ENCODE results near the gene POLR2C.
A peak's percentile ranks its signal among the peaks of the same experiment; 100 is the strongest.

POLR2C gene

DNA sequence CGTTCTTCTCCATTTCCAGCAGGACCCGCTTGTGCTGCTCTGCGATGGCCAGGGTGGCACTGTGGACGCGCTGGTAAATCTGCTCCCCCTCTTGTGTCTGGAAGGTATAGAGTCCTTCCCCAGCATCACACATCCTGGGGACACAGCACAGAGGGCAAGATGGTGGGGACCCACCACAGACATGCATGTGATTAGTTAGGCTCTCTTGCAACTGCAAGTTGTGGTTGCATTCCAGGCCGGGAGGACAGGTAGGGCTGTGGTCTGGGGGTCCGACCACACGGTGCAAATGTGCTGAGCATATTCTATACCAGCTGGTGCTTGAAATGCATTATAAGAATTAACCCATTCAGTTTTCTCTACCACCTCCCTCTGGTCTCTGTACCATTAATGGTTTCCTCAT, 11.4 kb downstream of the POLR2C start:
- no peak overlapping the region for H3K9ac ChIP-seq (ENCODE audit: low read length)
- peaks cover 46% of the 10 kb centered on the region for H3K36me3 ChIP-seq (ENCODE audit: control insufficient read depth, insufficient read depth, low read length)
- H3K27me3 ChIP-seq (ENCODE audit: control insufficient read depth, insufficient read depth, low read length): peaks cover 6% of the 10 kb centered on the region
- no peak overlapping the region for H3K27ac ChIP-seq (ENCODE audit: low read depth, low read length)
- H3K4me1 ChIP-seq (ENCODE audit: control insufficient read depth, insufficient read depth, low read length): peaks cover 65% of the 10 kb centered on the region
- H3K4me3 ChIP-seq (ENCODE audit: low read depth, low read length): no peak overlapping the region
- no peaks in the 10 kb centered on the region for H3K9me3 ChIP-seq (ENCODE audit: control insufficient read depth, insufficient read depth, low read depth, low read length)

DNA sequence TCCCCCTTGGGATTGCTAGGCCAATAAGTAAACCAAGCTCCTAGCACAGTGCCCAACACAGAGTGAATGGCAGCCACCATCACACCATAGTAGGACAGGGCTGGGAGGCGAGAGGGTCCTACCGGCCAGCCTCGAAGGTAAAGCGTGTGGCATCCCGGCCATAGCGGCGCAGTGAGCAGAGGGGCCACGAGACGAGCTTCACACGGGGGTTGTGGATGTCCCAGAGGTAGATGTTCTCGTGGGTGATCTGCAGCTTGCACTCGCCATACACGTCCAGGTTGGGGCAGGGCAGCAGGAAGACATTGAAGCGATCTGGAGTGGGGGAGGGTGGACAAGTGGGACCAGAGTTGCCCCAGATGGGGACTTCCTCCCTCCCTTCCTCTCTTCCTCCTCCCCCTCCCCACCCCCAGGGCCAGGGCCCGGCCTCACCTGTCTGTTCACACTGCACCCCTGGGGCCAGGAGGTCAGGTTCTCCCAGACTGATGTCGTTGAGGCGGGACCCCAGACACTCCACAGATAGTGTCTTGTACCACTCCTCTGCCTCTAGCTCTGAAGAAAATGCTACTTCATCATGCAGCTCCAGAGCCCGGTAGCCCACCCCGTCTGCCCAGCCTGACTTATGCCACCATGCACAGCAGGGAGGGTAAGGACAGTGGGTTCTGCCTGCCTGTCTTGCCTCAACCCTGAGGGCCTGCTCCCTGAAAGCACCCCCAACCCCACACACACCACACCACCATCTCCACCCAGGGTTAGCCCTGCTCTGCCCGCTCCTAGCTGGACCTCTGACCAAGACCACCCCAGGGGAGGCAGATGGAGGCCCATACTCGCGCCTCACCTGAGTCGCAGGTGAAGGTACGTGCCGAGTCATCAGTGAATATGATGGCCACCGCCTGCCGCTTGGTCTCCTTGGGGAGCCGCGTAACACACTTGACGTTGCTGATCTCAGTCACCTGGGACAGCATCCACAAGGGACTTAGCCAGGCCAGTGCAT, 12.5 kb downstream of the POLR2C start:
- Histone ChIP-seq H3K9ac (ENCODE audit: low read length) (no peak overlapping the region), H3K27ac (ENCODE audit: low read depth, low read length) (no peak overlapping the region), H3K4me1 (ENCODE audit: control insufficient read depth, insufficient read depth, low read length) (peaks cover 73% of the 10 kb centered on the region)

DNA sequence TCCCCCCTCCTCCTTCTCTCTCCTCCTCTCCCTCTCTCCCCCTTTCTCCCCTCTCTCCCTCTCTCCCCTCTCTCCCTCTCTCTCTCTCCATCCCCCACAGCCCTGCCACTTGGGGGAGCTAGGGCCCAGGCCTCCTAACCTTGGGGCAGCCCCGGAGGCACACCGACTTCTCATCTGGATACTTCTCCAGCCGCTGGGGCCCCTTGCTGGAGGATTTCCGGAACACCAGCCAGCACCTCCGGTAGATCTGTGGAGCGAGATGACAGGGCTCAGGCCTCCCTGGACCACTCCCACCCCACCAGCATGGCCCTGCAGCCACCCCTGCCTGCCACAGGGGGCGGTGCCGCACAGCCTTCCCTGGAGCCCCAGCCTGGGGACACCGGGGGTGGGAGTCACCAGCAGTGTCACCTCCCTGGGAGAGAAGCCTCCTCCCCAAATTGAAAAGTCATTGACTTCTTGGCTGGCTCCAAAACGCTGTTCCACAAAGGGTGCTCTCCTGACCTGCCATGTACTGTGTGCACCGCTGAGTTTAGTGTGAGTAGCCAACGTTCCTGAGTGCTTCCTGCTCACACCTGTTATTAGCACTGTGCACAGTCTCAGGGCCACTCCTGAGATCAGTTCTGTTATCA, 13.3 kb downstream of the POLR2C start:
- H3K27ac ChIP-seq (ENCODE audit: low read depth, low read length): no peak overlapping the region
- no peaks in the 10 kb centered on the region for H3K9me3 ChIP-seq (ENCODE audit: control insufficient read depth, insufficient read depth, low read depth, low read length)
- peaks cover 27% of the 10 kb centered on the region for H3K36me3 ChIP-seq (ENCODE audit: control insufficient read depth, insufficient read depth, low read length)
- peaks cover 10% of the 10 kb centered on the region for H3K27me3 ChIP-seq (ENCODE audit: control insufficient read depth, insufficient read depth, low read length)
- H3K9ac ChIP-seq (ENCODE audit: low read length): no peak overlapping the region
- H3K4me3 ChIP-seq (ENCODE audit: low read depth, low read length): peak overlapping the region; percentile 45
- H3K4me1 ChIP-seq (ENCODE audit: control insufficient read depth, insufficient read depth, low read length): peaks cover 75% of the 10 kb centered on the region

More for the DNA sequence above, 12.5 kb downstream of the POLR2C start:
- Histone ChIP-seq H3K9me3 (ENCODE audit: control insufficient read depth, insufficient read depth, low read depth, low read length) (no peaks in the 10 kb centered on the region), H3K36me3 (ENCODE audit: control insufficient read depth, insufficient read depth, low read length) (peaks cover 35% of the 10 kb centered on the region), H3K4me3 (ENCODE audit: low read depth, low read length) (peak overlapping the region; percentile 39; the same call in 1 of the 2 replicates), H3K27me3 (ENCODE audit: control insufficient read depth, insufficient read depth, low read length) (peaks cover 10% of the 10 kb centered on the region)

DNA sequence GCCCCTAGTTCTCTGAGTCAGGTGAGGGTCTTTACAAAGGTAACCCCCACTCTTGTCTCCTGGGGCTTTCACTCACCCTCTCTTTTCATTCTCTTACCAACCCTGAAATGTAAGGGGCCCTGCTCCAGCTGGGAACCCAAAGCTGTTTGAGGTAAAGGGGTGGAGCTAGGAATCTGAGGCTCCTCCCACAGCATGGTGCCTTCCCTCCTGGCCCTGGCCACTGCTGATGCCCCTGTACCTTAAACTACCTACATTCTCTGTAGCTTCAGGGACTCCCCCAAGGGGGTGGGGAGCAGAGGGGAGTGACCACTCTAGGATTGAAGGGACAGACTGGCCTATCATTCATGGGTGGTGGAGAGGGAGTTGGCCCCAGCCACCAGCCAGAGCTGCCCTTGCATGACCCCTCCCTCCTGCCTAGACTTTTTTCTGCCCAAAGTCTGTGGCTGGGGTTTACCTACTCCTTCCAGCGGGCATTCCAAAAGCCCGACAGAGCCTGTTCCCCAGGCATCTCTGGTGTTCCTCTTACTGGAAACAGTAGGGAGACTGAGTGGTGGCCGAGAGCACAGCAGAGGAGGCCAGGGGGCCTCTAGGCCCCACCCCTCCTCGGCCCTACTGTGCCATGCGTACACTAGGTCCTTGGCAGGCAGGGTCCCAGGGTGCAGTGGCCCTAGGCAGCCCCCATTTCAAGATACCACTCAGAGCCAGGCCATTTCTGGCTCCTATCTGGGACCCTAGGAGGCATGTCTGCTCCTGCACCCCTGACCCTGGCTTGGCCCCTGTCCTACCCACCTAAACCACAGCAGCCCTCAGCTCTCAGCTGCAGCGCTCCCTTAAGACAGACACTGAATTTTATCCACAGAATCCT, 14.3 kb downstream of the POLR2C start:
- Histone ChIP-seq H3K36me3 (ENCODE audit: control insufficient read depth, insufficient read depth, low read length) (peaks cover 21% of the 10 kb centered on the region), H3K4me3 (ENCODE audit: low read depth, low read length) (peak overlapping the region; percentile 45; the same call in 1 of the 2 replicates), H3K27ac (ENCODE audit: low read depth, low read length) (no peak overlapping the region), H3K27me3 (ENCODE audit: control insufficient read depth, insufficient read depth, low read length) (peaks cover 10% of the 10 kb centered on the region), H3K4me1 (ENCODE audit: control insufficient read depth, insufficient read depth, low read length) (peaks cover 67% of the 10 kb centered on the region), H3K9ac (ENCODE audit: low read length) (peak overlapping the region; percentile 21), H3K9me3 (ENCODE audit: control insufficient read depth, insufficient read depth, low read depth, low read length) (no peaks in the 10 kb centered on the region)

DNA sequence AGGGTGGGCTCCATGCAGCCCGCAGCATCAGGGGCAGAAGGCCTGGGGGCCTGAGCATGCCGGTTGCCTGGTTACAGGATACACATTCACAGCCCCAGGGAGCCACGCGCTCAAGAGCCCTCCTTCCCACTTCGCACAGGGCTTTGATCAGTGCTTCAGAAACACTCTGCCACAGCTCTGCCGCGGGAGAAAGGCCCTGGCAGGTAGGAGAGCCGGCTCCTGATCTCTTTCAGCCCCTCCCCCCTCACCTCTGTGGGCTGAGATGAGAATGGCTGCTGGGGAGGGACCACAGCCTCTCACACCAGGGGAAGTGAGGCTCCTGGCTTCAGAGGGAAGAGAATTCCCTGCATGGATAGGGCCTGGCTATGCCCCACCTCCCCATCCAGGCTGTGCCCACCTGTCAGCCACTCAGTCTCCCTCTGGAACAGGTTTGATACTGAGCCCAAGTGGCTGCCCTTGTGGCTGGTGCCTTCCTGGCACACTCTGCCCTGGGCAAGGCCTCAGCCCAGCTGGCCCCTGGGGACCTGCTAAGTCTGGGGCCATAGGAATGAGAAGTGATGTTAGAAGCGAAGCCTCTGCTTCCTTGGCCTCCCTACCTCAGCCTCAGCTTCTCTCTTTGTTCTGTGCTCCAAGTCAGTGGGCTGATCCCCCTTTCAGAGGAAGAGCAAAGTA, 15.2 kb downstream of the POLR2C start:
- Histone ChIP-seq H3K4me1 (ENCODE audit: control insufficient read depth, insufficient read depth, low read length) (peaks cover 58% of the 10 kb centered on the region), H3K27ac (ENCODE audit: low read depth, low read length) (no peak overlapping the region), H3K36me3 (ENCODE audit: control insufficient read depth, insufficient read depth, low read length) (peaks cover 21% of the 10 kb centered on the region), H3K27me3 (ENCODE audit: control insufficient read depth, insufficient read depth, low read length) (peaks cover 10% of the 10 kb centered on the region), H3K4me3 (ENCODE audit: low read depth, low read length) (peak overlapping the region; percentile 18; the same call in 1 of the 2 replicates), H3K9ac (ENCODE audit: low read length) (peak overlapping the region; percentile 30), H3K9me3 (ENCODE audit: control insufficient read depth, insufficient read depth, low read depth, low read length) (no peaks in the 10 kb centered on the region)

DNA sequence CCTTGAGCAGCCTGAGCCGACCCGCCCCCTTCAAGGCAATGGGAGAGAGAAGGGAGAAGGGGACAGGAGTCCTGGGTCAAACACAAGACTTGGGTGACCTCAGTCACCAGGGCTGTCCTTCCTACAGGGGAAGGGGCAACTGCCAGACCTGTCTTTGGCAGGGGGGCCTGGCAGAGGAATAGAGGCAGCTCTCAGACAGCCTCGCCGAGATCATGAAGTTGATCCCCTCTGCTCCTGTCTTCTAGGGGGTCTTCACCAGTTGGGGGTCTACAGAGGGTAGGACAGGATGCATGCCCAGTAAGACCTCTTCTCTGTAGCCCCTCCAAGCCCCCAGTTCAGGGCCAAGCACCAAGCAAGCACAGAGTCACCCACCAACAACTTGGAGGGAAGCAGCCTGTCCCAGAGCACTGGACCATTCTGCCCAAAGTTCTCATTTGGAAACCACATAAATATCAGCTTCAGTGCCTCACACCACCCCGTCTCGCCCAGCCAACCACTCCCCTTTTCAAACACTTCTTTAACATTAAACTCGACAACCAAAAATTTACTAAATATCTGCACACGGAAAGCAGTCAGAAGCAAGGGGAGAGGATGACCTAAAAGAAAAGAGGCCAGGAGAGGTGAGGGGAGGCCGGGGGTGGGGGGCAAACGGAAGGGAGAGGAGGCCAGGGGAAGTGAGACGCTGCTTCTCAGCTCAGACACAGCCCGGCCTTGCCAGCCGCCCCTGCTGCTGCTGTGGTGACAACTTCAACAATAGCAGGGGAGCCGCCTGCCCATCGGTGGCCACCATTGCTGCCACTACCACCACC, 16.1 kb downstream of the POLR2C start:
- H3K9ac ChIP-seq (ENCODE audit: low read length): peak overlapping the region; percentile 41
- peaks cover 51% of the 10 kb centered on the region for H3K4me1 ChIP-seq (ENCODE audit: control insufficient read depth, insufficient read depth, low read length)
- H3K27ac ChIP-seq (ENCODE audit: low read depth, low read length): no peak overlapping the region
- H3K9me3 ChIP-seq (ENCODE audit: control insufficient read depth, insufficient read depth, low read depth, low read length): no peaks in the 10 kb centered on the region
- peaks cover 10% of the 10 kb centered on the region for H3K27me3 ChIP-seq (ENCODE audit: control insufficient read depth, insufficient read depth, low read length)
- peak overlapping the region; percentile 60 for H3K4me3 ChIP-seq (ENCODE audit: low read depth, low read length)
- H3K36me3 ChIP-seq (ENCODE audit: control insufficient read depth, insufficient read depth, low read length): peaks cover 12% of the 10 kb centered on the region

DNA sequence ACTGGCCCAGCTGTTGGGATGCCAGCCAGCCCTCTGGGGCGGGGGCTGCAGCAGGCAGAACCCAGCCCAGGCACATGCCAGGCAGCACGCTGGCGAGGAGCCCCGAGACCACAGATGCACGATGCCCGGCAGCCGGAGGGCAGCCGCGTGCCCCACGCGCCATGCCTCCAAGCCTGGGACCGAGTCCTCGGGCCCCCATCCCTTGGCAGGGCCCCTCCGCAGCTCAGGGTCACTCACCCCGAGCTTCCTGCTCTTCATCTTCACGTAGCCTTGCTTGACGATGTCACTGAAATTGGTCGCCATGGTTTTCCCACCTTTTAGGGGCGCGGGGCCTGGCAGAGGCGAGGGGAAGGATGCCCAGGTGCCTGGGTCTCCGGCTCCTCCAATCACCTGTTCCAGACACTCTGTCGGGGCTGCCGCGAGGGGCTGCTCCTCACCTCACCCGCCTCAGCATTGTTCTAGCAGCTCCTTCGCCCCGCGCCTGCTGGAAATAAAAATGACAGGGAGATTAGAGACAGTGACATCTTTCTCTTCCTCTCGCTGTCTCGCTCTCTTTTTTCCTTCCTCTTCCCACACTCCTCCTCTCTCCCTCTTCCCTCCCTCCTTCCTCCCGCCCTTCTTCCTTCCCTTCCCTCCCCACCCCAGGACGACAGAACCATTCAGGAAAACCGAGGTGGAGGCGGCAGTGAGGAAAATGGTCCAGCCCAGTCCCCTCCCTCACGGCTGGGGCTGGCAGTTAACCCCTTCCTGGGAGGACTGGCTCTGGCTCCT, 16.9 kb downstream of the POLR2C start:
- H3K27me3 ChIP-seq (ENCODE audit: control insufficient read depth, insufficient read depth, low read length): peaks cover 10% of the 10 kb centered on the region
- peaks cover 55% of the 10 kb centered on the region for H3K4me1 ChIP-seq (ENCODE audit: control insufficient read depth, insufficient read depth, low read length)
- H3K36me3 ChIP-seq (ENCODE audit: control insufficient read depth, insufficient read depth, low read length): peaks cover 4% of the 10 kb centered on the region
- H3K27ac ChIP-seq (ENCODE audit: low read depth, low read length): no peak overlapping the region; the same call in 1 of the 2 replicates
- H3K9ac ChIP-seq (ENCODE audit: low read length): peak overlapping the region; percentile 41
- H3K4me3 ChIP-seq (ENCODE audit: low read depth, low read length): peak overlapping the region; percentile 60
- H3K9me3 ChIP-seq (ENCODE audit: control insufficient read depth, insufficient read depth, low read depth, low read length): no peaks in the 10 kb centered on the region

DNA sequence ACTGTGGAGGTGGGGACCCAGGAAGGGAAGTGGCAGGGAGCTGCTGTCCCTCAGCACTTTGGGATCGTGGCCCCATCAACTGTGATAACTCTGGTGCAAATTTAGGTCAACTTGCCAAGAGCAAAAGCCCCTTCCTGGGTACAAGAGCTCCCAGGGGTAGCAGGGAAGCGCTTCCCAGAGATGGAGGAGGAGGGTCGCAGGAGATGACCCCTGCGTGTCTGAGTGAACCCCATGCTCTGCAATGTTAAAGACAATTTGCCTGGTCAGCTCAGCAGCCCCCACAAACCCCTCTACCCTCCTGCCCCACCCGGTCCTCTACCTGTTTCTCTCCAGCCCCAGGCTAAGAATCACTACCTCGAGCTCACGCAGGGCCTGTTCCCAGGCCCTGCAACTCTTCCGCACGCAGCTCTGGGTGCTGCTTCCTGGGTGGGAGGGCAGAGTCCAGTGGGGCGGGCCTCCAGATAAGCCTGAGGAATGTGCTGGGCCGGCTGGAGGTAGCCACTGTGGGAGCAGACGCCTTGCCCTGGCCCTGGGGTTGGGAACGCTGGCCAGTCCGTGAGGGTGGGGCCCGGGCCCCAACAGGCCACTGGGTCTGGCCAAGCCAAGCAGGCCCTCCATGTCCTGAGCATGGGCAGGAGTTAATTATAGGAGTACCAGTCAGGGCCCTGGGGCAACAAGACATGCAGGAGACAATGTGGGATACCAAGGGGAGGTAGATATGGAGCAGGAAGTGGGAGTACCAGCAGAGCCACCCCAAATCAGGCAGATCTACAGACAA, 17.7 kb downstream of the POLR2C start:
- H3K9me3 ChIP-seq (ENCODE audit: control insufficient read depth, insufficient read depth, low read depth, low read length): no peaks in the 10 kb centered on the region
- H3K27ac ChIP-seq (ENCODE audit: low read depth, low read length): no peak overlapping the region; the same call in 1 of the 2 replicates
- peak overlapping the region; percentile 60 for H3K4me3 ChIP-seq (ENCODE audit: low read depth, low read length)
- peaks cover 17% of the 10 kb centered on the region for H3K27me3 ChIP-seq (ENCODE audit: control insufficient read depth, insufficient read depth, low read length)
- H3K36me3 ChIP-seq (ENCODE audit: control insufficient read depth, insufficient read depth, low read length): no peaks in the 10 kb centered on the region; the same call in 1 of the 2 replicates
- peaks cover 52% of the 10 kb centered on the region for H3K4me1 ChIP-seq (ENCODE audit: control insufficient read depth, insufficient read depth, low read length)
- H3K9ac ChIP-seq (ENCODE audit: low read length): peak overlapping the region; percentile 50
